IPS-18a (cell line): ENCODE results near the gene YWHAH.

Source experiments
- H3K27ac ChIP-seq: one replicate; pipeline ENCODE4 v1.5.1; 2013; ENCODE audit warnings: low read length
- H3K27me3 ChIP-seq: one replicate; pipeline ENCODE4 v1.6.1; 2013; ENCODE audit warnings: mild to moderate bottlenecking, low read length; ENCODE audit not compliant: control insufficient read depth, insufficient read depth
- H3K36me3 ChIP-seq: one replicate; pipeline ENCODE4 v1.6.1; 2013; ENCODE audit warnings: low read depth, low read length; ENCODE audit not compliant: control insufficient read depth
- H3K4me1 ChIP-seq: one replicate; pipeline ENCODE4 v1.6.1; 2013; ENCODE audit warnings: low read depth, low read length; ENCODE audit not compliant: control insufficient read depth
- H3K4me3 ChIP-seq: one replicate; pipeline ENCODE4 v1.5.1; 2013; ENCODE audit warnings: low read length
- H3K9ac ChIP-seq: one replicate; pipeline ENCODE4 v1.6.1; 2013; ENCODE audit warnings: mild to moderate bottlenecking, low read length, moderate library complexity
- H3K9me3 ChIP-seq: one replicate; pipeline ENCODE4 v1.6.1; 2013; ENCODE audit warnings: low read depth, low read length; ENCODE audit not compliant: control insufficient read depth

YWHAH gene

DNA sequence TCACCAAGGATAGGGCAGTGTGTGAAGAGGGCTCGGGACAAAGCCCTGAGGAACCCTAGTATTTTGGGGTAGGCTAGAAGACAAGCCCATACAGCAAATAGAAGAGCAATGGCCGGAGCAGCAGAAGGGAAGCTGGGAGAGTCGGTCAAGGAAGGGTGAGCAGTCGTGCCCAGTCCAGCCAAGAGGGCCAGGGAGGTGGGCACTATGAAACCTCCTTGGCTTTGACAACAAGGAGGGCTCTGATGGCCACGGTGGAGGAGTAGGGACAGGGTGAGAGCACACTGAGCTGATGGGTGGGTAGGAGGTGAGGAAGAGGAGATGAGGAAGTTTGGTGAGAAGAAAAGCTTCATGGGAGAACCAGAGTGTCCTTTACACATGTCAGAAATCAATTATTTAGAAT, 2.2 kb upstream of the YWHAH start:
- Histone ChIP-seq H3K9ac (no peak overlapping the region), H3K27ac (no peak overlapping the region), H3K36me3 (peaks cover 2% of the 10 kb centered on the region), H3K4me3 (no peak overlapping the region), H3K27me3 (no peaks in the 10 kb centered on the region), H3K4me1 (peaks cover 18% of the 10 kb centered on the region), H3K9me3 (no peaks in the 10 kb centered on the region)

DNA sequence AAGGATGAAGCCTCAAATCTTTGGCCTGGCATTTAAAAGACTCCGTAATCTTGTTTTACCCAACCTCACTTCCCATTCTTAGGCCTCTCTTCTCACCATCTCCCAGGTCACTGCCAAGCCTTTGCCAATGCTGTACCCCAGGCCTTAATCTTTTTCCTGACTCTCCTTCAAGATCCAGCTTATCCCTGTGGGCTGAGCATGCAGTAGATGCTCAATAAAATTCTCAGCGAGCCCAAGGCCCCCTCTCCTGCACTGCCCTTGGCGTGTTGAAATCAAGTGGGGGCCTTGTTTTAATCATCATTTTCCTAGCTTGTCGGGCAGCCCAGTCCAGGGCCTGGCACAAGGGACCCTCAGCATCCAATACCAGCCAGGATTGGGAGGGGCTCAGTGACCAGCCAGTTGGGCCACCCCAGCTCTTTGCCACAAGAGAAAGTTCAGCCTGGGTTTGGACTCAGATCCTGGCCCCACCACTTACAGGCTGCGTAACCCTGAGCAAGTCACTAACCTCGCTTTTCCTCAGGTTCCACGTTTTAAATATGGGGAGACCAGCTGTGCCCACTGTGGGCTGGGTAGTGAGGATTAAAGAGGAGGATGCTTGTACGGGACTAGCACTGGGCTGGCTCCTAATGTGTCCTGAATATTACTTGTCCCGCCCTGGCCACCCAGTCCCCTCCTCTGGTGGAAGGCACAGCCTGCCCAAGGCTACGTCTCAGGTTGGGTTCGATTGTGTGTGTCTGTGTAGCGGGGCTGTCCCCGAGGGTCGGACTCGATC, 943 bp upstream of the YWHAH start:
- Histone ChIP-seq H3K27me3 (no peaks in the 10 kb centered on the region), H3K9ac (peak overlapping the region; percentile 77), H3K36me3 (peaks cover 15% of the 10 kb centered on the region), H3K4me3 (peak overlapping the region; percentile 66), H3K4me1 (peaks cover 19% of the 10 kb centered on the region), H3K9me3 (no peaks in the 10 kb centered on the region), H3K27ac (peak overlapping the region; percentile 57)

DNA sequence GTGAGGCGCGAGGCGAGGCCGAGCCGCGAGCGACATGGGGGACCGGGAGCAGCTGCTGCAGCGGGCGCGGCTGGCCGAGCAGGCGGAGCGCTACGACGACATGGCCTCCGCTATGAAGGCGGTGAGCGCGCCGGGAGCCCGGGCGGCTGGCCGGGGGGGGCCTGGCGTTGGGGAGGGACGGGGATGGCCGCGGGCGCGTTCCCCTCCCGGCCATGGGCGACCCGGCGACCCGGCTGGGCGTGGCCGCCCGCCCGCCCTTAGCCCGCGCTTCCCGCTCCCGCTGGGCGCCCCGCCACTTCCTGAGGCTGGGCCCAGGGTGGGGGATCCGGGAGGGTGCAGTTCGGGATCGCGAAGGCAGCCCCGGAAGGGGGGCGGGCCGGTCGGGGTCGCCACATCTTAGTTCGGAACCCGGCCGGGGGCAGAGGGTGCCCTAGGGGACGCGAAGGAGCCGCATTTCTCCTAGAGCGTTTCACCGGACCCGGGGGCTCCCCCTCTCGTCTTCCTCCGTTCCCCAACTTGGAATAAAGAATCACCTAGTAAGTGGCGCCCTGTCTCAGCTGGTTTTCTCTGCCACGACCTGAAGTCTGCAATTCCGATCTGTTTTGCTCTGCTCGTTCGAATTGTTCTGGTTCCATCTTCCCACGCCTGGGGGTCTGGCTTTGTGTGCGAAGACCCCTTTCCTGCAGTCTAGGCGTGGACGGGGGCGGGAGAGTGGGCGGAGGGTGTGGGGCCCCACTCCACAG, 536 bp downstream of the YWHAH start:
- Histone ChIP-seq H3K4me1 (peaks cover 19% of the 10 kb centered on the region), H3K4me3 (peak overlapping the region; percentile 93), H3K9ac (peak overlapping the region; percentile 72), H3K27ac (peak overlapping the region; percentile 46), H3K9me3 (no peaks in the 10 kb centered on the region), H3K27me3 (no peaks in the 10 kb centered on the region), H3K36me3 (peaks cover 26% of the 10 kb centered on the region)

DNA sequence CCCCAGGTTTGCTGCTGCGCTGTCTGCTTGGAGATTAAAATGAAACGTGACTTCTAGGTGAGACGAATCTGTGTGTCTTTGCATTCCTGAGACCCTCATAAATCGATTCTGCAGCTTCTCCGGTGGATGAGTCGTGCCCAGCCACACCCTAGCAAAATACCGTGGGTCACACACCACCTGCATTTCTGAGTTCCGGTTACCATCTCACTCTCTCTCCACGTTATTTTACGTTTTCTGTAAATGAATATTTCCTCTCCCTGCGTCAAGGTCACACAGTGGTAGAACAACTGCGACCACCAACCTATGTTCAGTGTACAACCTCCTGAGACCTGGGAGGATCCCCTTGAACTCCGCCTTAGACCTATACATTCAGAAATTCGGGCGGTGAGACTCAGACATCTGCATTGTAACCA, 1.1 kb downstream of the YWHAH start:
- Histone ChIP-seq H3K36me3 (peaks cover 31% of the 10 kb centered on the region), H3K9ac (peak overlapping the region; percentile 72), H3K4me3 (peak overlapping the region; percentile 93), H3K27ac (peak overlapping the region; percentile 46), H3K4me1 (peaks cover 19% of the 10 kb centered on the region), H3K27me3 (no peaks in the 10 kb centered on the region), H3K9me3 (no peaks in the 10 kb centered on the region)

DNA sequence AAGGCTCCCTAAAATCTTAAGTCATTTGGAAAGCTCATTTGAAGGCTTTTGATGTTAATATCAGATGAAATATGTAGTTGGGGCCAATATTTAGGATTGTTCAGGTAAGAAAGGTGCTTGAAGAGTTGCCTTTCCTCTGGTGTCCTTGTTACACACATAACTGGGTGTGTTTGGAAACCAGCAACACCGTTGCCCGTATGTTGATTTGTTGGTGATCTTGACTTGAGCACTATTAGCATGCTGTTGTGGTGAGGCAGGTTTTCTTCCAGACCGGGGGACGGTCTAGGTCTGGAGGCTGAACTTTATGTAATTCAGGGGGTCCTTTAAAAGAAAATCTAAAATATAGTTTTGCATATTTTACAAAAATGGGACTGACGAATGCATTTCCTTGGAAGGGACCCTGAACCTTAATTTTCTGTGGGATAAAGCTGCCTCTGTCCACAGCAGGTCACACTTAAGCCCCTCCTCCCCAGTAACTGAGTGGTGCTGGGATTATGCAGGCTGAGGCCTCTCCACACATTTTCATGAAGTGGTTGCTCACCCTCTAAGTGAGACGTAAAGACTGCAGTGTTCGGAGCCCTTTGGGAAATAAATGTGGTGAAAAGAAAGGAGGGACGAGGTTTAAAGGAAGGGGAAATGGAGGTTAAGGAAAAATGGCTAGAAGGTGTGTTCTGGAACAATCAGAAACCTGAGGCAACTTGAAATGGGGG, 1.8 kb downstream of the YWHAH start:
- H3K27ac ChIP-seq, result no peak overlapping the region
- peaks cover 19% of the 10 kb centered on the region for H3K4me1 ChIP-seq
- H3K36me3 ChIP-seq, result peaks cover 34% of the 10 kb centered on the region

DNA sequence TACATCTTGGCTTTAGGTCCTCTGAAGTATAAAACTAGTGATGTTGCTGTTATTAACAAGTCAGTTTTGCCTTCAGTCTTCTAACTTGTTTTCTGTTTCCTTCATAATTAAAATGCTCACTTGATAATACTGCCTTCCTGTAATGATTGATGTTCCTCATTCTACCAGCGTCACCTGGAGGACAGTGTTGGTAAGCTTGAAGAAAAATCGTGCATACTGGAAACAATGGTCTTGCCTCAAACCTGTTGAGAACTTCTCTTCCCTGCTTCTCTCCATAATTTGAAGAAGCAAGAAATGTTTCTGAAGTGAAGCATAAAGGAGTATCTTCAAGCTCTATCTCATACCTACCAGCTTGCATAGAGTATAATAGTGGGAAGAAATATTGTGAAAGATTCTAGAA, 3.0 kb downstream of the YWHAH start:
- no peak overlapping the region for H3K27ac ChIP-seq
- no peaks in the 10 kb centered on the region for H3K9me3 ChIP-seq
- no peaks in the 10 kb centered on the region for H3K27me3 ChIP-seq
- peaks cover 34% of the 10 kb centered on the region for H3K36me3 ChIP-seq
- no peak overlapping the region for H3K4me3 ChIP-seq
- peaks cover 19% of the 10 kb centered on the region for H3K4me1 ChIP-seq
- no peak overlapping the region for H3K9ac ChIP-seq

More for the DNA sequence above, 1.8 kb downstream of the YWHAH start:
- H3K9ac ChIP-seq, result peak overlapping the region; percentile 72
- H3K27me3 ChIP-seq, result no peaks in the 10 kb centered on the region
- no peaks in the 10 kb centered on the region for H3K9me3 ChIP-seq
- H3K4me3 ChIP-seq, result peak overlapping the region; percentile 93

DNA sequence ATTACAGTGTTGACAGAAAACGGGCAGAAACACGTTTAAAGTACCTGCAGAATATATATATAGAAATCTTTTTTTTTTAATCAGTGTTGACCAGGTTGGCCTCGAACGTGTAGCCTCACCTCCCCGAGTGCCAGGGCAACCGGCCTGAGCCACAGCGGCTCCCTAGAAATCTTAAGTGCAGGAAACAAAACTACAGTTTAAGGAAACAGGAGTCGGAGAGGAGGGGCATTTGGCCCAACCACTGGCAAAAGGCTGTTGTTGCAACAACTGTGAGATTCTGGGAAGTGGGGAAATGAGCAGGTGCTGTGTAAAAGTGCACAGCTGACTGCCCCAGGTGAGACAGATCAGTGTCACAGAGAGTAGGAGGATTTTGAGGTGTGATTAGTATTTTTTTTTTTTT, 3.7 kb downstream of the YWHAH start:
- H3K27ac ChIP-seq, result no peak overlapping the region

DNA sequence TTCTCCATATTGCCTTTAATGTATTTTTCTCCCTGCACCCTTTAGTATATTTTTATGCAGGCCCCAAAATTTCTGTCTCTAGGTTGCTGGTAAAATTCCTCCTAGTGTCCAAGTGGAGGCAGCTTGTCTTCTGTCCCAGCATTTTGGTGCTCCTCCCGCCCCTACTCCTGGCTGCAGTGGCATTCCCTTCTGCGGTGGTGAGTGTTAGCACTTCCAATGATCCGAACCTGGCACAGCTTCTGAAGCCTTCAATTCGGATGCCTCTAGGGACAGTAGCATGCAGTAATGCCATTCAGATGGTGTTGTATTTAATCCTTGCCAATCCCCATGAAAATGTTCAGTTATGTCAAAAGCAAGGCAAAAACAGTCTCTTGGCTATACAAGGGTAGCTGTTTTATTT, 5.9 kb downstream of the YWHAH start:
- H3K27me3 ChIP-seq, result no peaks in the 10 kb centered on the region
- no peak overlapping the region for H3K4me3 ChIP-seq
- H3K9ac ChIP-seq, result no peak overlapping the region
- no peak overlapping the region for H3K27ac ChIP-seq
- no peaks in the 10 kb centered on the region for H3K9me3 ChIP-seq
- H3K36me3 ChIP-seq, result peaks cover 40% of the 10 kb centered on the region
- H3K4me1 ChIP-seq, result peaks cover 24% of the 10 kb centered on the region

More for the DNA sequence above, 3.7 kb downstream of the YWHAH start:
- Histone ChIP-seq H3K4me3 (no peak overlapping the region), H3K9me3 (no peaks in the 10 kb centered on the region), H3K27me3 (no peaks in the 10 kb centered on the region), H3K4me1 (peaks cover 25% of the 10 kb centered on the region), H3K9ac (no peak overlapping the region), H3K36me3 (peaks cover 40% of the 10 kb centered on the region)

DNA sequence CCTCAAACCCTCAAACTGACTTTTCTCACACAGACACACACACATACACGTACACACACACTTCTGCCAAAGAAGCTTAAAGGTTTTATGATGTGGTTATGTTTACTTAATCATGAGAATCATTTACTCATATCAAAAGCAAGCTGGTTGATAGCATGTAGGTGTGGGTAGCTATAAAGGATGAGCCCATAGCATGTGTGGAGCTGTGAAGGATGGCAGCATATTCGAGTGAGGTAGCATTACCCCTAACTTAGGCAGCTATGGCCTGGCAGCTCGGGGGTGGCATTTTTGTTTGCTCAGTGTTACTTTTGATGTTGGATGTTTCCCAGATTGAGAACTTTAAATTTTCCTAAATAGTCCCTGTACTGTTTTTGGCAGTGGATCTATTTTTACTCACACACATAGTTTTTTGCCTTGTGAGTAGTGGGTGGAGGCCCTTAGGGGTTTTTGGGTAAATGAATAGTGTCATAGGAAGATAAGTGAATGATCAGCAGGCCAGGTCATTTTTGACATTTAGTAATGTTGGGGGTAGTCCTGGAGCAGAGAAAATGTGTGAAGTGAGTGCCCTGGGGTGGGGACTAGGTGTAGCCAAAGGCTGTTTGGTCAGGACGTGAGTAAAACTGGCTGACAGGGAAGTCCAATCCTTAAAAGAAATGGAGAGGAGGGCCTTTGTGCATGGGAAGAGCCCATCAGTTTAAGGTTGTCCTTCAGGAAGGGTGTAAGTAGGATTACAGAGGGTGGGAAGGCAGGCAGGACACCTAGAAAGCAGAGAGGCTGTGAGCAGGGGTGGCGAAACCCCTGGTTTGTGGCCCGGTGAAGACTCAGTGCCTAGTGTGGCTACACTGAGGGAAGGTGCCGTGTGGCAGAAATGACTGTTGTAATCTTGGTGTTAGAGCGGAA, 7.1 kb downstream of the YWHAH start:
- H3K9me3 ChIP-seq, result no peaks in the 10 kb centered on the region
- peaks cover 15% of the 10 kb centered on the region for H3K4me1 ChIP-seq
- H3K27me3 ChIP-seq, result no peaks in the 10 kb centered on the region
- peaks cover 50% of the 10 kb centered on the region for H3K36me3 ChIP-seq
- H3K4me3 ChIP-seq, result no peak overlapping the region
- no peak overlapping the region for H3K9ac ChIP-seq
- no peak overlapping the region for H3K27ac ChIP-seq

DNA sequence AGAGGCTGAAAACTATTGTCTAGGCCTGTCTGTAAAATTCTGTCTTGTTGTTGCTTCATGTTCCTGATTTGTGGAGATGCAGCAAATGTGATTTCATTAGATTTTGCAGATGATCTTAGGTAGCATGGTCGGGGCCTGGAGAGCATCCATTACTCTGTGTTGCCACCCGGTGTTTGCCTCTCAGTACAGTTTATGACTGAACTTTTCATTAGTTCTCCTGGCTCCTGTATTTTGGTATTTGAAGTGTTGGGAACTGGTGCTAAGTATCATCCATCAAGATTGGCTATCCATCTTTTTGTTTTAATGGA, 7.7 kb downstream of the YWHAH start:
- no peak overlapping the region for H3K9ac ChIP-seq
- H3K36me3 ChIP-seq, result peaks cover 54% of the 10 kb centered on the region
- peaks cover 11% of the 10 kb centered on the region for H3K4me1 ChIP-seq
- H3K27ac ChIP-seq, result no peak overlapping the region
- H3K27me3 ChIP-seq, result no peaks in the 10 kb centered on the region
- H3K9me3 ChIP-seq, result no peaks in the 10 kb centered on the region
- no peak overlapping the region for H3K4me3 ChIP-seq

DNA sequence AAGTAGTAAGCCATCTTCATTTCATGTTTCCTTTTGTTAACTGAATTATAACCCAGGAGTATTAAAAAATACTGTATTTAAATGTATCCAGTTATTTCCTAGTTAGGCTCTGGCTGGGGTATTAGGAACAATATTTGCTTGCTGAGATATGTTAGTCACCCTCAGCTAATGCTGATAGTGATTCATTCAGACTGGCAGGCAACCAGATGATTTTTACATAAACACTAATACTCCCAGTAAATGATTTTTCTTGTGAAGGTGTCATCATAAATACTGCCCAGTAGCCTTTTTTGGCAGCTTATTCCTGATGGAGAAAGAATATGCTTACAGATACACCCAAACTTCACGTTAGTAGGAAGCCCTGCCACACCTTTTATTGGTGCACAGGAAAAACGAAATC, 8.1 kb downstream of the YWHAH start:
- H3K9ac ChIP-seq, result no peak overlapping the region
- H3K27ac ChIP-seq, result no peak overlapping the region
- H3K9me3 ChIP-seq, result no peaks in the 10 kb centered on the region
- no peak overlapping the region for H3K4me3 ChIP-seq
- H3K4me1 ChIP-seq, result peaks cover 9% of the 10 kb centered on the region
- H3K27me3 ChIP-seq, result no peaks in the 10 kb centered on the region
- H3K36me3 ChIP-seq, result peaks cover 54% of the 10 kb centered on the region
